D721Med (cell line): ENCODE results near the gene CDHR5.

Source experiments
- DNase-seq: peaks from one replicate; pipeline ENCODE4 v3.0.0; 2011; ENCODE audit warnings: low spot score; ENCODE audit not compliant: insufficient read length
- FAIRE-seq: peaks from 2 replicates; lab custom pipeline; 2011; peaks lifted over from hg19 to GRCh38; lab: Jason Lieb, UNC
- TF ChIP-seq, protein P1 (sequence below): IDR thresholded peaks from 2 replicates; pipeline ENCODE4 v1.5.1; 2012; ENCODE audit warnings: mild to moderate bottlenecking, control low read depth; ENCODE audit not compliant: insufficient read depth; ENCODE audit errors: missing control alignments

The CDHR5 gene

DNA sequence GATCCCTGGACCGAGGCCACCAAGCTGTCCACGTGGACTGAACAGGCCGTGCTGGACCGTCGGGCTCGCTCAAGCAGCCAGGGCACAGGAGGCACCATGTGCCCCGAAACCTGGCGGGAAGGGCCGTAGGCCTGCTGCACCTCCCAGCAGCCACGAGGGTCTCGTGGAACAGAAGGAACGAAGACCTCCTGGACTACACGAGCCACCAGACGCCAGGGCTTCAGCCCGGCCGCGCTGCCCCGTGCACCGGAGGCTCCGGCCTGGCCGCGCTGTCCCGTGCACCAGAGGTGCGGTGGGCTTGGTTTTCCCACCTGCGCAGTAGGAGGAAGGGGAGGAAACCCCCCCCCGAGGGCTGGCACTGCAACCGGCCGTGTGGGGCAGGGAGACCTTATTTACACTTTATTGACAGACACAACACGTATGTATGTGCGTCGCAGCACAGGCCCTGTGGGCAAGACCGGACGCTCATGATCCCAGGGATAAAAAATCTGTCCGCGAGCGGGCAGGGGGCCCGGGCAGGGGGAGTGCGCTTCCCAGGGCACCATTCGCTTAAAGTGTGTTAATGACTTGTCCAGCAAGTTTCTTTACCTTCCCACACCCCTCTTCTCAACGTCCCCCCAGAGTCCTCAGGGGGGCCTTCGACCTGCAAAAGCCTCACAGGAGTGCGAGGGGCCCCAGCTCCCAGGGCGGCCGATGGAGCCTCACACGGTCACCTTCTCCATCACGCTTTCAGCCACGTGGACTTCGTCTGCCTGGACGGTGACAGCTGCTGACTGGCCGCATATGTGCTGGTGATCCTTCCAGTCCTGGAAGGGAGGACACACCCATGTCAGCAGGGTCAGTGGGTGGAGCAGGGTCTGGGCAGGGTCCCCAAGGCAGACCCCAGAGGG lies 19.3 kb upstream of the CDHR5 start:
- DNase-seq (no peak), FAIRE-seq (no peak)
- TF ChIP-seq, protein P1, sequence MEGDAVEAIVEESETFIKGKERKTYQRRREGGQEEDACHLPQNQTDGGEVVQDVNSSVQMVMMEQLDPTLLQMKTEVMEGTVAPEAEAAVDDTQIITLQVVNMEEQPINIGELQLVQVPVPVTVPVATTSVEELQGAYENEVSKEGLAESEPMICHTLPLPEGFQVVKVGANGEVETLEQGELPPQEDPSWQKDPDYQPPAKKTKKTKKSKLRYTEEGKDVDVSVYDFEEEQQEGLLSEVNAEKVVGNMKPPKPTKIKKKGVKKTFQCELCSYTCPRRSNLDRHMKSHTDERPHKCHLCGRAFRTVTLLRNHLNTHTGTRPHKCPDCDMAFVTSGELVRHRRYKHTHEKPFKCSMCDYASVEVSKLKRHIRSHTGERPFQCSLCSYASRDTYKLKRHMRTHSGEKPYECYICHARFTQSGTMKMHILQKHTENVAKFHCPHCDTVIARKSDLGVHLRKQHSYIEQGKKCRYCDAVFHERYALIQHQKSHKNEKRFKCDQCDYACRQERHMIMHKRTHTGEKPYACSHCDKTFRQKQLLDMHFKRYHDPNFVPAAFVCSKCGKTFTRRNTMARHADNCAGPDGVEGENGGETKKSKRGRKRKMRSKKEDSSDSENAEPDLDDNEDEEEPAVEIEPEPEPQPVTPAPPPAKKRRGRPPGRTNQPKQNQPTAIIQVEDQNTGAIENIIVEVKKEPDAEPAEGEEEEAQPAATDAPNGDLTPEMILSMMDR, result no peak

DNA sequence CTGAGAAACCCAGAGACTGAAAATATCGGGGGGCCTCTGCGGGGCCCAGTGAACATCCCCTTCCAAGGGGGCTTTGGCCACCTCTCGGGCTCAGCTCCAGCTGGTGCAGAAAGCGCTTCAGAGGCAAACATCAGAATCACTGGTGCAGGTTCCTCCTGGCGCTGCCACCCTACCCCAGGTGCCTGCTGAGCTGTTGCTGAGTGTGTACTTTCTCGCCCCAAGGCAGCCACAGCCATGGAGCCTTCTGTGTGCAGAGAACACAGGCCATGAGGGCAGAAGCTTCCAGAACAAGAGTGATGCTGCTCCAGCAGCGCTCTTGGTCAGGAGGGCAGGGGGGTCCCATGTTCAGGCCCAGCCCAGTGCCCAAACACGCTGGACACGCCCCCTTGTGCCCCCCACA lies 18.6 kb upstream of the CDHR5 start:
- no peak for FAIRE-seq
- TF ChIP-seq, protein P1, result no peak
- DNase-seq, result no peak

DNA sequence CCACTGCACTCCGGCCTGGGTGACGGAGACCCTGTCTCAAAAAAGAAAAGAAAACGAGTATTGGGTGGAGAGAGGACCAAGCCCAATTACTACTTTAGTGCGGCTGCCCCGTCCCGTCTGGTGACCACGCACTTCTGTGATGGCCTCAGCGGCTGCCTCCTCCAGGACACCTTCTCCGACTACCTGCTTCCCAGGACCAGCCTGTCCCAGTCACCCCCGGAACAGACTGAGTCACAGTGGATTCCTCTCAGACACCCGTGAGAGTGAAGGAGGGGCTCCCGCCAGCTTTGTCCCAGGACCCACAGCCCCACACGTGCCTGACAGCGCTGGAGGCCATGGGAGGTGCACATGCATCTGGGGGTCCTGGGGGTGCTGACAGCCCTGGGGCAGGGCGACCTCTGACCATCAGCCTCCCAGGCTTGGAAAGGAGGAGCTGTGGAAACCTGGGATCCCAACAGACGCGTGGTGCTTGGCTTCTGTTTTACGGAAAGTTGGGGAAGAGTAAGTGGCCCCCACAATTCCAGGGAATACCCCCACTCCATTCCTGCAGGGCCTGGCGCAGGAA lies 17.1 kb upstream of the CDHR5 start:
- TF ChIP-seq, protein P1, result no peak
- DNase-seq (no peak), FAIRE-seq (no peak)

DNA sequence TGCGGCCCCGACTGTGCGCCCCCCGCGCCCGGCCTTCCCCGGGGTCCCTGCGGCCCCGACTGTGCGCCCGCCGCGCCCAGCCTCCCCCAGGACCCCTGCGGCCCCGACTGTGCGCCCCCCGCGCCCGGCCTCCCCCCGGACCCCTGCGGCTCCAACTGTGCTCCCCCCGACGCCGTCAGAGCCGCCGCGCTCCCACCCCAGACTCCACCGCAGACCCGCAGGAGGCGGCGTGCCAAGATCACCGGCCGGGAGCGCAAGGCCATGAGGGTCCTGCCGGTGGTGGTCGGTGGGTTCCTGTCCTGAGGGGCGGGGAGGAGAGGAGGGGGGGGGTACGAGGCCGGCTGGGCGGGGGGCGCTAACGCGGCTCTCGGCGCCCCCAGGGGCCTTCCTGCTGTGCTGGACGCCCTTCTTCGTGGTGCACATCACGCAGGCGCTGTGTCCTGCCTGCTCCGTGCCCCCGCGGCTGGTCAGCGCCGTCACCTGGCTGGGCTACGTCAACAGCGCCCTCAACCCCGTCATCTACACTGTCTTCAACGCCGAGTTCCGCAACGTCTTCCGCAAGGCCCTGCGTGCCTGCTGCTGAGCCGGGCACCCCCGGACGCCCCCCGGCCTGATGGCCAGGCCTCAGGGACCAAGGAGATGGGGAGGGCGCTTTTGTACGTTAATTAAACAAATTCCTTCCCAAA lies 15.4 kb upstream of the CDHR5 start:
- FAIRE-seq, result no peak
- TF ChIP-seq, protein P1, result no peak

DNA sequence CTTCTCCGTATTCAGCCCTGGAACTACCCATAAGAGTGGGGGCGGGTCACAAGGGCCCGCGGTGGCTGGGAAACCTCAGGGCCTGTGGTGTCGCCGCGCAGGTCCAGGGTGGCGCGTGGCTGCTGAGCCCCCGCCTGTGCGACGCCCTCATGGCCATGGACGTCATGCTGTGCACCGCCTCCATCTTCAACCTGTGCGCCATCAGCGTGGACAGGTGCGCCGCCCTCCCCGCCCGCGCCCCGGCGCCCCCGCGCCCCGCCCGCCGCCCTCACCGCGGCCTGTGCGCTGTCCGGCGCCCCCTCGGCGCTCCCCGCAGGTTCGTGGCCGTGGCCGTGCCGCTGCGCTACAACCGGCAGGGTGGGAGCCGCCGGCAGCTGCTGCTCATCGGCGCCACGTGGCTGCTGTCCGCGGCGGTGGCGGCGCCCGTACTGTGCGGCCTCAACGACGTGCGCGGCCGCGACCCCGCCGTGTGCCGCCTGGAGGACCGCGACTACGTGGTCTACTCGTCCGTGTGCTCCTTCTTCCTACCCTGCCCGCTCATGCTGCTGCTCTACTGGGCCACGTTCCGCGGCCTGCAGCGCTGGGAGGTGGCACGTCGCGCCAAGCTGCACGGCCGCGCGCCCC lies 14.7 kb upstream of the CDHR5 start:
- FAIRE-seq (no peak), DNase-seq (no peak)
- TF ChIP-seq, protein P1, result no peak

More for the DNA sequence above, 15.4 kb upstream of the CDHR5 start:
- no peak for DNase-seq

DNA sequence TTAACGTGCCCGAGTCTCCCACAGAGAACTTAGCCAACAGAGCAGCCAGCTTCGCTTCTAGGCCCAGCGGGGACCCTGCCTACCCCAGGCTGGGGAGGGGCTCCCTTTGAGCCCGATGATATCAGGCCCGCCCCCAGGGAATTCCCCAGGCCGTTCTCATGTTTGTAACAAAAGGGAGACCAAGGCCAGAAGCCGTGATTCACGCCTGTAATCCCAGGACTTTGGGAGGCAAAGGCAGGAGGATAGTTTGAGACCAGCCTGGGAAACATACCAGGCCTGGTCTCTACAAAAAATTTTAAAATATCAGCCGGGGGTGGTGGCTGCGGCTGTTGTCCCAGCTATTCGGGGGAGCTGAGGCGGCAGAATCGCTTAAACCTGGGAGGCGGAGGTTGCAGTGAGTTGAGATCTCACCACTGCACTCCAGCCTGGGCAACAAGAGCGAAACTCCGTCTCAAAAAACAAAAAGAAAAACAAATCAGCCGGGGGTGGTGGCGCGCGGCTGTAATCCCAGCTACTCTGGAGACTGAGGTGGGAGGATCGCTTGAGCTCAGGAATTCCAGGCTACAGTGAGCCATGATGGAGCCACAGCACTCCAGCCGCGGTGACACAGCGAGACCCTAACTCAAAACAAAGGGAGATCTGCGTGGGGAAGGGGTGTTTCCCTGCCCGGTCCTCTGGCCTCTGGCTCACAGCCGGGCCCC lies 14.0 kb upstream of the CDHR5 start:
- DNase-seq, result no peak
- TF ChIP-seq, protein P1, result no peak
- no peak for FAIRE-seq
